Smooth muscle cell (in vitro differentiated cells): ENCODE results near the gene FUNDC2. TPM values are rescaled to one million over a fixed set of nuclear protein-coding genes. Genes with fewer than 3 reads are reported as not detected.

Experiments
- DNase-seq: peaks from one replicate; lab custom pipeline; 2025; ENCODE audit not compliant: unreplicated experiment; lab: John Stamatoyannopoulos, UW
- H2AFZ ChIP-seq: fragments of 200-600 bp; sonication (generic); 2 replicates; pipeline ENCODE4 v1.6.0; 2016; ENCODE audit warnings: antibody characterized with exemption, low read depth, mild to moderate bottlenecking
- H3F3A ChIP-seq: fragments of 200-600 bp; sonication (generic); 2 replicates; pipeline ENCODE4 v1.6.0; 2017; ENCODE audit warnings: antibody characterized with exemption, low read depth
- H3K27ac ChIP-seq: fragments of 200-600 bp; sonication (generic); 2 replicates; pipeline ENCODE4 v1.5.1; 2016; ENCODE audit warnings: low read depth, mild to moderate bottlenecking
- H3K27me3 ChIP-seq: fragments of 200-600 bp; sonication (generic); 2 replicates; pipeline ENCODE4 v1.6.1; 2016; ENCODE audit warnings: low read depth, mild to moderate bottlenecking
- H3K36me3 ChIP-seq: fragments of 200-600 bp; sonication (generic); 2 replicates; pipeline ENCODE4 v1.5.1; 2016; ENCODE audit warnings: low read depth
- H3K4me1 ChIP-seq: fragments of 200-600 bp; sonication (generic); 2 replicates; pipeline ENCODE4 v1.5.1; 2016; ENCODE audit warnings: low read depth
- H3K4me2 ChIP-seq: fragments of 200-600 bp; sonication (generic); 2 replicates; pipeline ENCODE4 v1.6.0; 2016; ENCODE audit warnings: mild to moderate bottlenecking
- H3K4me3 ChIP-seq: fragments of 200-600 bp; sonication (generic); 2 replicates; pipeline ENCODE4 v1.5.1; 2016; ENCODE audit warnings: mild to moderate bottlenecking
- H3K79me2 ChIP-seq: fragments of 200-600 bp; sonication (generic); 2 replicates; pipeline ENCODE4 v1.6.0; 2016; ENCODE audit warnings: low read depth, mild to moderate bottlenecking
- H3K9ac ChIP-seq: fragments of 200-600 bp; sonication (generic); 2 replicates; pipeline ENCODE4 v1.6.0; 2016; ENCODE audit warnings: low read depth
- H3K9me3 ChIP-seq: fragments of 200-600 bp; sonication (generic); replicated peaks from 2 replicates; pipeline ENCODE4 v1.5.1; 2016; ENCODE audit warnings: low read depth
- H4K20me1 ChIP-seq: fragments of 200-600 bp; sonication (generic); 2 replicates; pipeline ENCODE4 v1.6.0; 2016; ENCODE audit warnings: low read depth
- CTCF ChIP-seq: fragments of 200-600 bp; sonication (generic); IDR thresholded peaks from 2 replicates; pipeline ENCODE4 v1.5.1; 2017; ENCODE audit warnings: borderline replicate concordance, mild to moderate bottlenecking, antibody characterized with exemption; ENCODE audit not compliant: insufficient read depth, poor library complexity, severe bottlenecking
- WGBS: methylation state at CpG from one replicate; pipeline ENCODE4 v1.1.7; 2016; ENCODE audit warnings: low lambda C conversion rate; 5-methylcytosine and 5-hydroxymethylcytosine counted together
- polyA plus RNA-seq: library from polyadenylated mRNA; unstranded; fragments of >200 nt; fragmentation: Nextera tagmentation; extraction: Ambion mirVana; gene quantifications from 2 replicates; pipeline ENCODE4 v1.2.1, GENCODE V29; 2016
- total RNA-seq: library from RNA; depleted of rRNA; stranded (reverse); fragments of >200 nt; gene quantifications from 2 replicates; pipeline ENCODE4 v1.2.3, GENCODE V29; 2014

Gene FUNDC2
- total and polyA plus RNA-seq, 2 experiments from 2014 or later: 38.3 to 98.2 TPM

GRCh38 chrX:155070975-155071693 is 44.5 kb downstream of the FUNDC2 start, which contains the start of the genes BRCC3, CMC4 and MTCP1:
Gene BRCC3, plus strand, starts transcription at chrX:155071508. Its CDS starts 20 bp downstream, at chrX:155071528.
Gene CMC4, minus strand, starts transcription at chrX:155071136. Its CDS starts 7,113 bp downstream, at chrX:155064023.
Gene MTCP1, minus strand, starts transcription at chrX:155071136. Its CDS starts 5,126 bp downstream, at chrX:155066010.
- H3K4me3 ChIP-seq: peak within 1 kb of the TSS; percentile 68
- peak within 1 kb of the TSS; percentile 81 for H3K27ac ChIP-seq
- H4K20me1 ChIP-seq: no peaks in the 10 kb centered on the region
- H3K79me2 ChIP-seq: peaks cover 10% of the 10 kb centered on the region
- H3K9ac ChIP-seq: peak within 1 kb of the TSS; percentile 81
- peak within 1 kb of the TSS; percentile 86 for H3K4me2 ChIP-seq
- no peak for TF ChIP-seq CTCF
- no peaks in the 10 kb centered on the region for H3K4me1 ChIP-seq
- no peaks in the 10 kb centered on the region for H3F3A ChIP-seq
- peak within 1 kb of the TSS; percentile 78 for H2AFZ ChIP-seq
- H3K27me3 ChIP-seq: no peaks in the 10 kb centered on the region
- 30% methylated on average over 28 of the region's 81 CpGs for WGBS
- H3K9me3 ChIP-seq: no peaks in the 10 kb centered on the region
- DNase-seq: peak; percentile 37
- H3K36me3 ChIP-seq: no peaks in the 10 kb centered on the region

GRCh38 chrX:155071694-155072280 is 45.1 kb downstream of the FUNDC2 start:
- Histone ChIP-seq H3K4me2 (peak overlapping the region; percentile 80), H3K4me3 (peak overlapping the region; percentile 68), H3K27ac (peak overlapping the region; percentile 17), H3K9me3 (no peaks in the 10 kb centered on the region), H3K36me3 (no peaks in the 10 kb centered on the region), H3K27me3 (no peaks in the 10 kb centered on the region), H4K20me1 (no peaks in the 10 kb centered on the region), H2AFZ (peak overlapping the region; percentile 78), H3K4me1 (no peaks in the 10 kb centered on the region), H3K79me2 (peaks cover 10% of the 10 kb centered on the region), H3F3A (no peaks in the 10 kb centered on the region), H3K9ac (no peak overlapping the region)
- no peak for DNase-seq
- WGBS: 49% methylated on average over 25 of the region's 25 CpGs
- TF ChIP-seq CTCF: no peak

DNA sequence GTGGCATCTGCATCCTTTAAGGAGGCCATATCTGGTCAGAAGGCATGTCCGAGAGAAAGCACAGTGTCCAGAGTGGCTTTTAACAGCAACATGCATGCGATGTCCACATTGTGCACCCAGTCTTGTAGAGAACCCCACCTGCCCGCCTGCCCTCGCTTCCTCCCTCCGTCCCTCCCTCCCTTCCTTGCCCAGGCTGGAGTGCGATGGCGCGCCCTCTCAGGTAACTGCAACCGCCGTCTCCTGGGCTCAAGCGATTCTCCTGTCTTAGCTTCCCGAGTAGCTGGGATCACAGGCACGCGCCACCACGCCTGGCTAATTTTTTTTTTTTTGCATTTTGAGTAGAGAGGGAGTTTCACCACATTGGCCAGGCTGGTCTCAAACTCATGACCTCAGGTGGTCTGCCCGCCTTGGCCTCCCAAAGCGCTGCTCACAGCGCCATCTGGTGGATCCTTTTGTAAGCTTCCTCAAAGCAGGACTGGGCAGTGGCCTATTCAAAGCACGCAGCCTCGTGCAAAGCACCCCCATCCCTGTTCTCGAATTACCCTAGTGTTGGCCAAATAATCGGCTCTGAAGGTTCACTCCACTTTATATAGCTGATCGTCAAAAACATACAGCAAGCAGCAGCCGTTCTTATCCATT is 59.7 kb downstream of the FUNDC2 start:
- Histone ChIP-seq H3K9me3 (no peaks in the 10 kb centered on the region), H2AFZ (no peak overlapping the region), H3K79me2 (no peaks in the 10 kb centered on the region), H3K27me3 (no peaks in the 10 kb centered on the region), H3K27ac (no peak overlapping the region), H3F3A (no peaks in the 10 kb centered on the region), H3K4me3 (no peak overlapping the region), H3K36me3 (no peaks in the 10 kb centered on the region), H4K20me1 (no peaks in the 10 kb centered on the region), H3K4me2 (no peak overlapping the region), H3K4me1 (no peaks in the 10 kb centered on the region), H3K9ac (no peak overlapping the region)
- TF ChIP-seq CTCF: peak; percentile 37
- no peak for DNase-seq
- 77% methylated on average over 18 of the region's 24 CpGs for WGBS
